H1 (cell line): Measurements from ENCODE around the gene DOCK11. TPM values are rescaled to one million over a fixed set of nuclear protein-coding genes. Genes with fewer than 3 reads are reported as not detected.

Experiments
- CTCF ChIA-PET: fragments of 300-600 bp; sonication (Branson Sonifier 250); formaldehyde crosslinking; loops from one replicate; lab custom pipeline; 2021; ENCODE audit not compliant: partially characterized antibody; lab: Charles Lee
- POLR2A ChIA-PET: fragments of 300-600 bp; sonication (Branson Sonifier 250); formaldehyde crosslinking; loops from one replicate; lab custom pipeline; 2021; ENCODE audit warnings: inconsistent platforms; ENCODE audit not compliant: partially characterized antibody; lab: Charles Lee
- DNase-seq, 2 experiments: peaks; one replicate each; pipeline versions ENCODE4 v3.0.0 to v3.0.0-alpha.2; 2010 to 2022; ENCODE audit warnings: low spot score in 2 of 2, low read depth in 1 of 2, mixed read lengths in 1 of 2
- FAIRE-seq: peaks from 2 replicates; lab custom pipeline; 2011; peaks lifted over from hg19 to GRCh38; lab: Jason Lieb, UNC
- H2AFZ ChIP-seq: 2 replicates; pipeline ENCODE4 v1.8.1; 2012; ENCODE audit warnings: low read length, inconsistent platforms
- H2AK5ac ChIP-seq: 2 replicates; pipeline ENCODE4 v1.6.1; 2013; ENCODE audit warnings: low read depth, low read length
- H2BK120ac ChIP-seq: replicated peaks from 2 replicates; pipeline ENCODE3; 2013; ENCODE audit warnings: low read depth, low read length, inconsistent platforms
- H2BK12ac ChIP-seq: 2 replicates; pipeline ENCODE4 v1.6.1; 2013; ENCODE audit warnings: low read depth, low read length
- H2BK15ac ChIP-seq: 2 replicates; pipeline ENCODE4 v1.6.1; 2013; ENCODE audit warnings: low read length
- H2BK20ac ChIP-seq: 2 replicates; pipeline ENCODE4 v1.6.1; 2013; ENCODE audit warnings: low read length
- H2BK5ac ChIP-seq: 2 replicates; pipeline ENCODE4 v1.6.1; 2013; ENCODE audit warnings: low read depth, low read length
- H3K14ac ChIP-seq: 2 replicates; pipeline ENCODE4 v1.6.1; 2013; ENCODE audit warnings: inconsistent platforms; ENCODE audit not compliant: insufficient read length
- H3K18ac ChIP-seq: 2 replicates; pipeline ENCODE4 v1.6.1; 2013; ENCODE audit warnings: low read length; ENCODE audit errors: extremely low read depth
- H3K23ac ChIP-seq: 2 replicates; pipeline ENCODE4 v1.6.1; 2013; ENCODE audit warnings: inconsistent platforms; ENCODE audit not compliant: insufficient read length
- H3K23me2 ChIP-seq: 2 replicates; pipeline ENCODE4 v1.6.1; 2013; ENCODE audit warnings: low read depth, low read length
- H3K27ac ChIP-seq: 2 replicates; pipeline ENCODE4 v1.6.1; 2011; ENCODE audit warnings: low read depth, low read length, inconsistent platforms
- H3K27me3 ChIP-seq, 4 experiments: replicated peaks in 1 of 4; 1 replicate in 1 of 4; 2 replicates in 3 of 4; pipeline versions ENCODE4 v1.6.1 to v1.8.1; 2011 to 2013; ENCODE audit warnings: low read length in 3 of 4, mild to moderate bottlenecking in 3 of 4, inconsistent platforms in 2 of 4, mixed read lengths in 2 of 4, moderate library complexity in 1 of 4; ENCODE audit not compliant: control insufficient read depth in 3 of 4, insufficient read depth in 3 of 4; ENCODE audit errors: extremely low read depth in 1 of 4
- H3K36me3 ChIP-seq, 4 experiments: 2 replicates each; pipeline versions ENCODE4 v1.6.1 to v1.8.1; 2011 to 2013; ENCODE audit warnings: mild to moderate bottlenecking in 4 of 4, low read length in 3 of 4, moderate library complexity in 2 of 4, control low read depth in 1 of 4, inconsistent platforms in 1 of 4; ENCODE audit not compliant: insufficient read depth in 4 of 4, control insufficient read depth in 2 of 4
- H3K4ac ChIP-seq: replicated peaks from 2 replicates; pipeline ENCODE3; 2013; ENCODE audit warnings: low read length, low read depth, mixed read lengths, inconsistent platforms; ENCODE audit not compliant: insufficient read length
- H3K4me1 ChIP-seq, 4 experiments: replicated peaks in 1 of 4; 1 replicate in 1 of 4; 2 replicates in 3 of 4; pipeline versions ENCODE4 v1.6.1 to v1.8.1; 2011 to 2013; ENCODE audit warnings: low read length in 3 of 4, inconsistent platforms in 2 of 4, mixed read lengths in 1 of 4; ENCODE audit not compliant: insufficient read depth in 4 of 4, control insufficient read depth in 3 of 4
- H3K4me2 ChIP-seq, 2 experiments: 2 replicates each; pipeline versions ENCODE4 v1.6.1 to v1.8.1; 2011 to 2013; ENCODE audit warnings: low read depth in 2 of 2, low read length in 2 of 2, control low read depth in 1 of 2, inconsistent platforms in 1 of 2, mild to moderate bottlenecking in 1 of 2; ENCODE audit not compliant: insufficient read depth in 1 of 2
- H3K4me3 ChIP-seq, 4 experiments: fragments of 200-600, 300-600 bp in 1 of 4; sonication (generic), shearing (Covaris generic), sonication (Bioruptor Twin) in 1 of 4; 2 replicates each; pipeline versions ENCODE4 v1.5.1 to v1.8.1; 2011 to 2016; ENCODE audit warnings: low read length in 4 of 4, low read depth in 3 of 4, control low read depth in 2 of 4, inconsistent platforms in 2 of 4, mild to moderate bottlenecking in 2 of 4, mixed read lengths in 1 of 4, moderate library complexity in 1 of 4; ENCODE audit not compliant: insufficient read depth in 2 of 4; ENCODE audit errors: extremely low read depth in 1 of 4
- H3K56ac ChIP-seq: replicated peaks from 2 replicates; pipeline ENCODE3; 2013; ENCODE audit warnings: low read depth, mild to moderate bottlenecking, mixed read lengths, low read length, inconsistent platforms; ENCODE audit not compliant: insufficient read length
- H3K79me1 ChIP-seq: 2 replicates; pipeline ENCODE4 v1.6.1; 2013; ENCODE audit warnings: low read depth, low read length, control low read depth
- H3K79me2 ChIP-seq, 2 experiments: 2 replicates each; pipeline versions ENCODE4 v1.6.1 to v1.8.1; 2012 to 2013; ENCODE audit warnings: low read length in 2 of 2, mild to moderate bottlenecking in 2 of 2, inconsistent platforms in 1 of 2; ENCODE audit not compliant: insufficient read depth in 2 of 2, control insufficient read depth in 1 of 2
- H3K9ac ChIP-seq, 4 experiments: replicated peaks in 1 of 4; 1 replicate in 1 of 4; 2 replicates in 3 of 4; pipeline versions ENCODE4 v1.6.1 to v1.8.1; 2011 to 2013; ENCODE audit warnings: low read depth in 3 of 4, low read length in 3 of 4, control low read depth in 2 of 4, mild to moderate bottlenecking in 2 of 4, moderate library complexity in 2 of 4, inconsistent platforms in 1 of 4; ENCODE audit errors: extremely low read depth in 1 of 4
- H3K9me3 ChIP-seq, 2 experiments: 2 replicates each; pipeline versions ENCODE4 v1.6.1 to v1.8.1; 2012 to 2013; ENCODE audit warnings: mild to moderate bottlenecking in 2 of 2, moderate library complexity in 2 of 2, control low read depth in 1 of 2, inconsistent platforms in 1 of 2, low read depth in 1 of 2, low read length in 1 of 2, mixed read lengths in 1 of 2; ENCODE audit not compliant: insufficient read depth in 2 of 2
- H4K20me1 ChIP-seq, 2 experiments: replicated peaks in 1 of 2; 2 replicates each; pipeline versions ENCODE3 to v1.8.1; 2011 to 2013; ENCODE audit warnings: inconsistent platforms in 2 of 2, low read length in 2 of 2, mild to moderate bottlenecking in 1 of 2; ENCODE audit not compliant: insufficient read depth in 2 of 2, control insufficient read depth in 1 of 2
- H4K5ac ChIP-seq: 2 replicates; pipeline ENCODE4 v1.6.1; 2013; ENCODE audit warnings: low read length, low read depth, mixed read lengths, inconsistent platforms; ENCODE audit not compliant: insufficient read length
- H4K8ac ChIP-seq: 2 replicates; pipeline ENCODE4 v1.8.0; 2013; ENCODE audit warnings: mild to moderate bottlenecking, moderate library complexity, low read length, inconsistent platforms; ENCODE audit not compliant: insufficient read depth; ENCODE audit errors: extremely low read depth
- H4K91ac ChIP-seq: replicated peaks from 2 replicates; pipeline ENCODE3; 2013; ENCODE audit warnings: low read length, mixed read lengths, inconsistent platforms; ENCODE audit not compliant: insufficient read length
- CBX8 ChIP-seq: fragments of 300-800, 300-1000 bp; sonication (generic); IDR thresholded peaks from 2 replicates; pipeline ENCODE4 v1.7.1; 2016; ENCODE audit warnings: low read depth, low read length, borderline replicate concordance
- CHD1 ChIP-seq: IDR thresholded peaks from 2 replicates; pipeline ENCODE4 v1.6.1; 2012; ENCODE audit warnings: low read depth, low read length, improper control_type of control experiment
- CREB1 ChIP-seq: IDR thresholded peaks from 2 replicates; pipeline ENCODE4 v1.6.1; 2012; ENCODE audit warnings: inconsistent platforms
- CTBP2 ChIP-seq: IDR thresholded peaks from 2 replicates; pipeline ENCODE4 v1.7.0; 2011; ENCODE audit warnings: borderline replicate concordance, mild to moderate bottlenecking, moderate library complexity, mixed read lengths, low read length; ENCODE audit not compliant: insufficient read depth, insufficient read length
- EGR1 ChIP-seq: IDR thresholded peaks from 2 replicates; pipeline ENCODE4 v1.6.1; 2011; ENCODE audit warnings: low read depth, low read length, borderline replicate concordance
- EZH2 ChIP-seq: fragments of 200-600 bp; sonication (generic); IDR thresholded peaks from 2 replicates; pipeline ENCODE4 v1.7.1; 2012; ENCODE audit warnings: low read depth, mild to moderate bottlenecking, moderate library complexity, low read length, inconsistent platforms; ENCODE audit not compliant: severe bottlenecking
- HDAC6 ChIP-seq: IDR thresholded peaks from one replicate; pipeline ENCODE4 v1.7.1; 2012; ENCODE audit warnings: low read depth, mild to moderate bottlenecking, inconsistent platforms, low read length, moderate library complexity
- RFX5 ChIP-seq: IDR thresholded peaks from 2 replicates; pipeline ENCODE4 v1.6.1; 2011; ENCODE audit warnings: low read depth, low read length, improper control_type of control experiment, borderline replicate concordance
- SP1 ChIP-seq: IDR thresholded peaks from 2 replicates; pipeline ENCODE4 v1.6.1; 2011; ENCODE audit warnings: low read depth, low read length
- TAF7 ChIP-seq: optimal IDR thresholded peaks from 2 replicates; pipeline ENCODE3; 2011; ENCODE audit warnings: low read depth, mild to moderate bottlenecking, inconsistent platforms, low read length, moderate library complexity, borderline replicate concordance
- USF2 ChIP-seq: IDR thresholded peaks from 2 replicates; pipeline ENCODE4 v1.6.1; 2011; ENCODE audit warnings: low read length, improper control_type of control experiment
- WGBS, 2 experiments: shearing (Covaris generic) in 1 of 2; methylation state at CpG; one replicate each; pipeline versions ENCODE4 v1.1.6 to v1.1.7; 2013 to 2015; ENCODE audit warnings: low lambda C conversion rate in 2 of 2, mixed read lengths in 2 of 2, inconsistent platforms in 1 of 2, low coverage in 1 of 2, missing lambda C conversion rate in 1 of 2; ENCODE audit not compliant: insufficient replicate concordance in 2 of 2, insufficient coverage in 1 of 2, insufficient read length in 1 of 2; ENCODE audit errors: extremely low coverage in 1 of 2, missing lambda C conversion rate in 1 of 2; 5-methylcytosine and 5-hydroxymethylcytosine counted together
- polyA plus RNA-seq, 7 experiments: library from polyadenylated mRNA; depleted of rRNA in 3 of 7; stranded (reverse) in 5 of 7; unstranded in 2 of 7; fragments of >200 nt in 5 of 7; fragments of 200-250 nt in 2 of 7; gene quantifications; 1 replicate in 5 of 7; 2 replicates in 1 of 7; 4 replicates in 1 of 7; pipeline versions ENCODE4 v1.2.1 to v1.2.3, GENCODE V29; 2011 to 2013; ENCODE audit warnings: missing spikeins in 2 of 7, mixed read lengths in 2 of 7
- total RNA-seq: library from RNA; stranded (reverse); fragmentation: NEBNext Ultra II Directional; extraction: Animal tissue kit (Norgen Biotek cat#: 25700); gene quantifications from 2 replicates; pipeline ENCODE4 v1.2.1, GENCODE V29; 2021
- TF ChIP-seq, protein P1 (sequence below): IDR thresholded peaks from 2 replicates; pipeline ENCODE4 v1.6.1; 2012; ENCODE audit warnings: inconsistent platforms

The DOCK11 gene
- total and polyA plus RNA-seq, 2 of the 8 experiments (the other 6 are each of a cell fraction or from before 2014, with no cell fraction given), result 4.9 to 12.0 TPM

- no peak overlapping the region for H2BK20ac ChIP-seq
- H3K4me1 ChIP-seq, result peaks cover 0 to 10% (median 8%) of the 10 kb centered on the region in 4 experiments; a peak in 4 of 7 replicates
- peaks cover 0 to 15% (median 9%) of the 10 kb centered on the region in 4 experiments; a peak in 6 of 7 replicates for H3K27me3 ChIP-seq
- no peak overlapping the region for H4K8ac ChIP-seq
- no peak overlapping the region for H2BK15ac ChIP-seq
- H4K20me1 ChIP-seq, result no peaks in the 10 kb centered on the region
- no peak overlapping the region for H2BK120ac ChIP-seq
- no peak overlapping the region for H3K4ac ChIP-seq
- H3K14ac ChIP-seq, result no peak overlapping the region
- H4K5ac ChIP-seq, result no peak overlapping the region
- no peak overlapping the region for H2BK12ac ChIP-seq
- no peak overlapping the region for H3K56ac ChIP-seq
- no peaks in the 10 kb centered on the region for H3K36me3 ChIP-seq
- no peak overlapping the region for H3K9ac ChIP-seq
- H3K79me2 ChIP-seq, result peaks cover 0 to 8% of the 10 kb centered on the region in 2 experiments; a peak in 1 of 4 replicates
- no peak overlapping the region for H2AK5ac ChIP-seq
- no peak for DNase-seq
- no peak overlapping the region for H3K23ac ChIP-seq
- no peak overlapping the region for H2BK5ac ChIP-seq
- peaks cover 5% of the 10 kb centered on the region; the same call in 1 of the 2 replicates for H3K23me2 ChIP-seq
- no peak overlapping the region for H2AFZ ChIP-seq
- H3K27ac ChIP-seq, result no peak overlapping the region
- ChIA-PET CTCF (no interaction called here), POLR2A (no interaction called here)
- no peaks in the 10 kb centered on the region for H3K79me1 ChIP-seq
- FAIRE-seq, result no peak
- no peak overlapping the region for H4K91ac ChIP-seq
- H3K4me2 ChIP-seq, result peak overlapping the region in 1 of 2 experiments; percentile 98; a peak in 1 of 4 replicates
- no peak overlapping the region for H3K4me3 ChIP-seq
- no peaks in the 10 kb centered on the region for H3K9me3 ChIP-seq
- H3K18ac ChIP-seq, result no peak overlapping the region
- 100% methylated on average over 3 of the region's 3 CpGs; no CpG with 5 or more reads in 1 of the 2 experiments for WGBS, 2 experiments
- TF ChIP-seq CHD1 (no peak), EGR1 (no peak), SP1 (no peak), TAF7 (no peak), CBX8 (no peak), RFX5 (no peak), HDAC6 (no peak), CREB1 (no peak), EZH2 (no peak), USF2 (no peak), CTBP2 (no peak)
- TF ChIP-seq, protein P1, sequence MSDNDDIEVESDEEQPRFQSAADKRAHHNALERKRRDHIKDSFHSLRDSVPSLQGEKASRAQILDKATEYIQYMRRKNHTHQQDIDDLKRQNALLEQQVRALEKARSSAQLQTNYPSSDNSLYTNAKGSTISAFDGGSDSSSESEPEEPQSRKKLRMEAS, result no peak
These were observed 1.8 kb upstream of the DOCK11 start for GRCh38 chrX:118493653-118494297.
